GM21515 (cell line): Measurements from ENCODE around the gene HMOX2.

ENCODE experiments used
- ATAC-seq: cut with Tn5 transposase; IDR thresholded peaks from one replicate; pipeline ENCODE4 v1.9.1; 2021; ENCODE audit not compliant: unreplicated experiment

HMOX2 gene

DNA sequence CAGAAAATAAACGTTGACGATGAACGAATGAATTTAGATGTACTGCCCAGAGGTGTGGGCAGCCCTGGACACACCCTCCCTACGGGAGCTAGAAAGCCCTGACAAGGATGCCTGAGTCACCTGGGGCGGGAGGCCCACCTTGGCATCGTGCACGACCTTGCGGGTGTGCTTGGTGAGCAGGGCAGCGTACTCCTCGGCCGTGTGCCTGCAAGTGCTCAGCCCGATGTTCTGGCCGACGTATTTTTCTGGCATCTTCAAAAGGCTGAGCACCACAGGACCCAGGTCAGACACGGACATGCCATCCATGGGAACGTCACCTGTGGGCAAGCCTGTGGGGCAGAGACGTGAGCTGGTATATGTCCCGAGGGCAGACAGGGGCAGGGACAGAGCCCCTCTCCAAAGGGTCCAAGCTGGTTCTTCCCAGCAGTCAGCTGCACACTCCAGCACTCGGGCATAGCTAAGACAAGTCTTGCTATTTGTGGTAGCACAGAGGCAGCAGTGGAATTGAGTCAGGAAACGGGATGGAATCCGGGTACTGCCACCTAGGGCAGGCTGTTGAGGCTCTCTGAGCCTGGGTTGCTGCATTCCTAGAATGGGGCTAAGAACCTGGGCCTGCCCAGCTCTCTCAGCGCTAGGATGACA lies 12.6 kb upstream of the HMOX2 start:
- no peak for ATAC-seq

DNA sequence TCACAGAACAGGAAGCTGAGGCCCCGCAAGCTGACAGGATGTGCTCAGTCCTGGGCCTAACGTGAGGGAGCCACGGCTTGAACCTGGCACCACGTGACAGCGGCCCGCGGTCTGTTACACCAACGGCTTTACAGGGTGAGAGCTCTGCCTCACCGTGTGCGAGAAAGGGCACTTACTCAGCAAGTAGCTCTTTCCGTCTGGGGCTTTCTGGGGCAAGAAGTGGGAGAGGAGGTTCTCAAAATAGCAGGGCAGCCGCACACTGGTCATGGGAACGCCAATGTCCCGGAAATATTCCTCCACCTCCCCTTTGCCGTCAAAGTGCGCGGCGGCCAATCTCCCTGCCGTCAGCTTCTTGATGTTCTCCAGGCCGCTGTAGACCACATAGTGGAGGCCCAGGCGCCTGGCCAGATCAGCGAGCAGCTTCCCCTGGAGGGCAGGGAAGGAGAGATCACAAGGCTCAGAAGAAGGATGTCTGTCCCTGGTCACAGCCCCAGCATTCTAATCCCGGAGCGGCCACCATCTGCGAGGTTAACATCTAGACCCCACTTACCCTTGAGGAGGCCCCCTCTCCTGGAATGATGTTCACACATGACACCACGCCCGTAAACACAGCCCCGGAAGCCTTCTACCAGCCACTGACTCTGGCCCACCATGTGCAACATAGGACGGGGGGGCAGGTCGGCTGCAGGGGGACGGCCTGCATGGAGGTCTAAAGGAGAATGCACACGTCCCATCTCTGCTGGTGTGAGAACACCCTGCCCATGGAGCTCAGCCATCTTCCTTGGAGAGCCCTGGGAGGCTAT lies 10.0 kb upstream of the HMOX2 start:
- ATAC-seq, result no peak

DNA sequence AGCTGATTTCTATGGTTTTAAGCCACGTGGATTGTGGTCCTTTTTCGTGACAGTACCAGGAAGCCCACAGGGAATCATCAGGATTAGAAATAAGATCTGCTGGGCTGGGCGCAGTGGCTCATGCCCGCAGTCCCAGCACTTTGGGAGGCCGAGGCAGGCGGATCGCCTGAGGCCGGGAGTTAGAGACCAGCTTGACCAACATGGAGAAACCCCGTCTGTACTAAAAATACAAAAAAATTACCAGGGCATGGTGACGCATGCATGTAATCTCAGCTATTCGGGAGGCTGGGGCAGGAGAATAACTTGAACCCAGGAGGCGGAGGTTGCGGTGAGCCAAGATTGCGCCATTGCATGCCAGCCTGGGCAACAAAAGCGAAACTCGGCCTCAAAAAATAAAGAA lies 8.3 kb upstream of the HMOX2 start:
- no peak for ATAC-seq

DNA sequence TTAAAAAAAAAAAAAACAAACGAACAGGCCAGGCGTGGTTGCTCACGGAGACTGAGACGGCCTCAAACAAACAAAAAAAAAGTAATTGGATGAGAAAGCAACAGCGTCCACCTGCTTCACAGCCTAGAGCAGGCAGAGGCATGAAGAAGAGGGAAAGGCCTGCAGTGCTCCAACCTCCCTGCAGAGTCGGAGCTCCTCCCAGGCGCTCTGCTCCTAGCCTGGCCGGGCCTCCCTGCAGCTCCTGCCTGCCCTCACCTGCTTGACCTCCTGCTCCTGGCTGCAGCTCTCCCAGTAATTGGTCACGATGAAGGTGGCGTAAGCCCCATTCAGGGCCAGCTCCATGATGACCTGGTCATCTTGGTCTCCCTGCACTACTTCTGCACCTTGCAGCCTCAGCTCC lies 7.2 kb upstream of the HMOX2 start:
- no peak for ATAC-seq

DNA sequence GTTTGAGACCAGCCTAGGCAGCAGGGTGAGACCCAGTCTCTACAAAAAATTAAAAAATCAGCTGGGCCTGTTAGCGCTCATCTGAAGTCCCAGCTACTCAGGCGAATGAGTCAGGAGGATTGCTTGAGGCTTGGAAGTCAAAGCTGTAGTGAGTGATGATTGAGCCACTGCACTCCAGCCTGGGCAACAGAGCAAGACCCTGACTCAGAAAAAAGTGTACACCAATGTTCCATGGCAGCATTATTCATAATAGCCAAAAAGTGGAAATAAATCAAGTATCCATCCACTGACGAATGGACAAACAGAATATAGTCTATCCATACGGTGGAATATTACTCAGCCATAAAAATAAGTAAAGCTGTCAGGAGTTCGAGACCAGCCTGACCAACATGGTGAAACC lies 4.3 kb upstream of the HMOX2 start:
- ATAC-seq, result no peak

DNA sequence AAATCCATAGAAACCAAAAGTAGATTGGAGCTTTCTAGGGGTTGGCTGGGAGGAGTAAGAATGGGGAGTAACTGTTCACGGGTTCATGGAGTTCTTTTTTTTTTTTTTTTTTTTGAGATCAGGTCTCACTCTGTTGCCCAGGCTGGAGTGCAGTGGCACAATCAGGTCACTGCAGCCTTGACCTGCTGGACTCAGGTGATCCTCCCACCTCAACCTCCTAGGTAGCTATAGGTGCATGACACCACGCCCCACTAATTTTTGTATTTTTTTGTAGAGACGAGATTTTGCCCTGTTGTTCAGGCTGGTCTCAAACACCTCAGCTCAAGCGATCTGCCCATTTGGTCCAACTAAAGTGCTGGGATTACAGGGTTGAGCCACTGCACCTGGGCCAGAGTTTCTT lies 3.3 kb upstream of the HMOX2 start:
- no peak for ATAC-seq

DNA sequence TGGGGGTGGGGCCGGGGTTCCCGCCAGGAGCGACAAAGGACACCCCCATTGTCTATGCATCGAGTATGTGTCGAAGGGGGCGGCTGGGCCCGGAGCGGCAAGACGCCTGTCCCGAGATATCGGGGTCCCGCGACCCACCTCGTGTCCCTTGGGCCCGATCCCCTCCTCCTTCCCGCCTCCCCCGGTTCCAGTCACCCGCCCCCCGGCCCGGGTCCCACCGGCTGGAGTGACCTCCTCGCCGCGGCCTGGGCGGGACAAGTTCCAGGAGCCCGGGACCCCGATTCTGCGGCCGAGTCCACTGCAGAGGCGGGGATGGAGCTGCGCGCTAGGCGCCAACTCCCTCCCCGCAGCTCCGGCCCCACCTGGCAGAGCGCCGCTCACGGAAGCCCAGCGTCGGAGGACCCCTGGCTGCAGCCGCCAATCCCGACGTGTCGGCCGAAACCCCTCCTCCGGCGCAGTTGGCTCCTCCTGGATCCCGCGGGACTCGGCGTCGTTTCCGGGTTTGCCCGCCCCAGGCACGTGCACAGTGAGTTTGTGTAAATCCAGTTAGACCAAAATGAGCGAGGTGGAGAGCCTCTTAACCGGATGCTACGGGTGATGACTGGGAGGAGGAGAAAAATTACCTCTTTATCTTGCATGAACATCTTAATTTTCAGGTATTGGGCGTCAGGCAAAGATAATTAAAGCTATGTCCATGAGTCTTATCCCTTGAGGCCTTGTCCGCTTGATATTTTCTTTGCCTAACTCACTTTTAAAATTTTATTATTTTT lies 1.8 kb upstream of the HMOX2 start, which contains the start of gene NMRAL1:
NMRAL1 (minus strand) TSS at position 434 of the 770 bp plus-strand sequence. CDS start 493 bp downstream, outside the sequence.
- peak; percentile 45 for ATAC-seq

DNA sequence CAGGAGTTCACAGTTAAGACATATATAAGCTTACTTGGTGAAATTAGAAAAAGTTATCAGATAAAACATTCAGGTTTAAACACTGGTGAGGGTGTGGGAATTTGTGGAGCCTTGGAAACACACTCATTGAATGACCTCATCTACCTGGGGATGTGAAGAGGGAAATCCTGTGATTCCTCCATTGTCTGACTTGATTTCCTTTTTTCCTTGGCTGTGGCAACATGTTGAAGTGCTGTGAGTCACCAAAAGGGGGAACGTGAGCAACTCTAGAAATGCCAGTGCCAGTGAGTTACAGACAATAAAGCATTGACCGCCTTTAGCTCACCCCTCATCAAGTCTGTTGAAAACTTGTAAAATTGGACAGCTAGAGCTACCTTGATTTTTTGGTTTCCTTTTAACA lies 1.8 kb downstream of the HMOX2 start:
- no peak for ATAC-seq

DNA sequence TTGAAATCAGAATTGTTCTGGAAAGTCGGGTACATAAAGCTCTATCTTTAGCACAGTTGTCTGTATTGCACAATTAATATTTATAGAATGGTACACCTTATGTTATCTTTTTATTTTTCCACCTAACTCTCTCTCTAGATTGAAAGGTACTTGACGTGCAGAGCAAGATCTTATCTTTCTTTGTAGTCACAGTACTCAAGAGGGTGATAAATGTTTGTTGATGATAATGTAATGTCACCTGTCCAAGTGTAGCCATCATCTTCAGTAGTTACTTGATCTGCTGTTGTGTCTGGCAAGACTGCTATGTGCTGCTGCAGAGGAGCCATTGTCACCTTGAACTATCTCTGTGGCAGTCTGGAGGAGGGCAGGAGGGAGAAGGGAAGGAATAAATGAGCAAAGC lies 5.3 kb downstream of the HMOX2 start:
- no peak for ATAC-seq

DNA sequence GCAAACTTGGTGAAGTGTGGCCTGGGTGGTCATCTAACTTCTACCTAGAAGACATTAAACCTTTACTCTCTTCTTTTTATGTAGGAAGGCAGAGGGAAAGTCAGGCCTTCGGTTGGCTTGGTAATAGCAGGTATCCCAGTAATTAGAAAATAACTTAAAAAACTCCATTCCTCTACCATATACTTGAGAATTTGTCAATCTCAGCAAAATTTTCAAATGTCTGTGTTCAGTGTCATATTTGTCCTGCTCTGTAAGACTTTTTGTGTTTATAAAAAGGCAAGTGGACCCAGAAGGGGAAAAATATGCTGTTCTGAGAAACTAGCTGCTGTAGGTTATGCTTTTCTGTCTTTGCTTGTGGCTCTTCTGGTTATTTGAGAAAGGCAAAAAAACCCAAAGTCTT lies 5.8 kb downstream of the HMOX2 start:
- no peak for ATAC-seq

DNA sequence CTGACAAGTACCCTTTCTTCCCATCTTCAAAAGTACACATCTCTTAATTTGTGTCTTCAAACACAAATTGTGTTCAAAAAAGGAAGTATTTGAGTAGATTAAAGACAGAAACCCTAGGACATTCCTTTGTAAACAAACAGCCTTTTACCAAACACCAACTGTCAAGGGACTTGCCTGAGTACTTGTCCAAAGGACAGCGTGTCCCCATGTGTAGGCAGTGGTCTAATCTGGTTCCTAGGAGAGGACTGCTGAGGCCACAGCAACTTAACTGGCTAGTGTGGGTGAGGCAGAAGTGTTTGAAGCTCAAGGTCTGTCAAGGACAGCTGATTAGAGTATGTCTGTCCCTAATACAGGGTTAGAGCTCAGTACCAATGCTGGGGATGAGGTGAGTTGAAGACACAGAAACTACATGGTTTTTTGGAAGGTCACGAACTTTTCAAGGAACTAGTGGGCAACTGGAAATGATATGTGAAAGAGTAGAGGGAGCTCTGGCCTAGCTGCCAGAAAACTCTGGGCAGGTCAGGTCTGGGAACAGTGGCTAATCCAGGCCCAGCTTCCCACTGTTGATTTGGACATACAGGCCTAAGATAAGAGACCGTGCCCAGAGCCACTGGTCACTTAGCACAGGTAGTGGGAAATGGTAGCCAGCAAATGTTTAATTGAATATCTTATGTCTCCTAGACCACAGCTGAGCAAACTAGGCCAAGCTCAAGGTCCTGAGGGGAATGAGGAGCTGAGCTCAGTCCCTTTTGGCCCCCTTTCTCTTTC lies 10.1 kb downstream of the HMOX2 start:
- ATAC-seq, result no peak

DNA sequence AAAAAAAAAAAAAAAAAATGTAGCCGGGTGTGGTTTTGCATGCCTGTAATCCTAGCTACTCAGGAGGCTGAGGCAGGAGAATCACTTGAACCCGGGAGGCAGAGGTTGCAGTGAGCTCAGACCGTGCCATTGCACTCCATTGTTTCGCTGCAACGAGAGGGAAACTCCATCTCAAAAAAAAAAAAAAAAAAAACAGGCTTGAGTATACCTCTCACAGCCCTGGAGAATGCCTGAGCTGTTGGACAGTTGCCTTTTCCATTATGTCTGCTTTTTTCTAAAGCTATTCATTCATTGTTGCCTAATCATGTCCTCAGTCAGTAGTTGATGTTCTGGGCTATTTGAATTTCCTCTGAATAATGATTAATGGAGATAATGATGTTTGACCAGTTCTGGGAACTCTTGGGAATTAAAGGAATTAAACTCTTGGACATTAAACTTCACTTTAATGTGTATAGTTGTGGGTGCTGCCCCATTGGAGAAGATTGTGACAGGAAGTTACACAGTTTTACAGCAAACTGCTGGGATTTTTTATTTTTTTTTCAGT lies 11.8 kb downstream of the HMOX2 start:
- no peak for ATAC-seq

DNA sequence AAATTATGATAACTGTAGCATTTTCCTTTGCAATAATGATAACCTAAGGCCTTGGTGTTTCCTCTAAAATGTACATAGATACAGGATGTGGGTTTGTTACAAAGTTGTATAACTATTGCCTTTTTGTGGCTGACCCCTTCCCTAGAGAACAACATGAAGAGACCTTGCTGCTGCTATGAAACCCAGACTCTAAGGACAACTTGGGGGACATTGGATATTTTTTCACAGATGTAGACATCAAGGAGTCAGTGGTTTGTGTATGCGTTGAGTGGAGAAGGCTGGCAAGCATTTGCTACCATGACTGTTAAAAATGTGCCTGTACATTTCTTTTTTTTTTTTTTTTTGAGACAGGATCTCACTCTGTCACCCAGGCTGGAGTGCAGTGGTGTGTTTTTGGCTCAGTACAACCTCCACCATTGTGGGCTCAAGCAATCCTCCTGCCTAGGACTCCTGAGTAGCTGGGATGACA lies 12.3 kb downstream of the HMOX2 start:
- no peak for ATAC-seq

DNA sequence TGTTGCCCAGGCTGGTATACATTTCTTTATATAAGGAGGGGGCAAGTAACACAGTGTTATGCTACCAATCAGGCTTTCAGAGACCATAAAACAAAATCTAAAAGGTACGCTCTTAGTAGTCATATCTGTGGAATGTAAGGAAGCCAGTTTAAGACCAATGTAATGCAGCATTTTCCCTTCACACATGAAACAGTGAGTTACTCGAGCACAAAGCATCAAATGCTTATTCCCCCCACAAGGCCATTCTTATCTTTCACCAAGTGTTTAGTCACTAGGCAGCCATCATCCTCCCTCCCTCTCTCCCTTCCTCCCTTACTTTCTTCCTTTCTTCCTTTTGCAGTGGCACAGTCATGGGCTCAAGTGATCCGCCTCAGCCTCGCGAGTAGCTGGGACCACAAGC lies 12.8 kb downstream of the HMOX2 start:
- ATAC-seq, result no peak

DNA sequence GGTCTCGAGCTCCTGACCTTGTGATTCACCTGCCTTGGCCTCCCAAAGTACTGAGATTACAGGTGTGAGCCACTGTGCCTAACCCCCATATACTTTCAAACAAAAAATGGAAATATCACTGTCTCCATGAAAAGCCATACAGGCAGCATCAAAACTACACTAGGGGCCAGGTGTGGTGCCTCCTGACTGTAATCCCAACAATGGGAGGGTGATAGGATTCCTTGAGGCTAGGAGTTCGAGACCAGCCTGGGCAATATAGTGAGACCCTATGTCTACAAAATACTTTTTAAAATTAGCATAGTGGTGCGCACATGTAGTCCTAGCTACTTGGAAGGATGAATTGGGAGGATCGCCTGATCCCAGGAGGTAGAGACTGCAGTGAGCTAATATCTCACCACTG lies 15.7 kb downstream of the HMOX2 start:
- no peak for ATAC-seq

DNA sequence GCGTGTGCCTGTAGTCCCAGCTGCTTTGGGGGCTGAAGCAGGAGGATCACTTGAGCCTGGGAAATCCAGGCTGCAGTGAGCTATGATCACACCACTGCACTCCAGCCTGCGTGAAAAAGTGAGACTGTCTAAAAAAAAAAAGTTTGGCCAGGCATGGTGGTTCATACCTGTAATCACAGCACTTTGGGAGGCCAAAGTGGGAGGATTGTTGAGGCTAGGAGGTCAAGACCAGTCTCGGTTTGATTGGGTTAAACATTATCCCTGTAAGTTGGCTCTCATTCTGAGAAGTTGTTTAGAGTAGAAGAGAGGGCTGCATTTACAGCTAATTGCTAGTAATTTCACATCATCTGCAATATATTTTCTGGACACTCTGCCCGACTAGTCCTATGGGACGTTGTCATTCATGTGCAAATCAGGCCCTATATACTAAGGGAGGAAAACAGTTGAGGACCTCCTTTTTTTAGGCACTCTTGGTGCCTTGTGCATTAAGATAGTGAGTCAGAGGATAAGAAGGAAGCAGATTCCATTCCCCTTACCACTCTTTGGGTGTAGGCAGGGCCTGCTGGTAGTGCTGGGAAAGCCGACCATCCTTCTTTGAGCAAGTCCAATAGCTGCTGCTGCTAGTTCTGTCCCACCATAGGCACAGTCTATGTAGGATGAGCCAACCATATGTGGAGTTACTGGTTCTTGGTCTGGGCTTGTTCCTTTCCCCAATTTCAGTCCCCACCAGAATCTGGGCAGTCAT lies 18.7 kb downstream of the HMOX2 start:
- ATAC-seq, result no peak

DNA sequence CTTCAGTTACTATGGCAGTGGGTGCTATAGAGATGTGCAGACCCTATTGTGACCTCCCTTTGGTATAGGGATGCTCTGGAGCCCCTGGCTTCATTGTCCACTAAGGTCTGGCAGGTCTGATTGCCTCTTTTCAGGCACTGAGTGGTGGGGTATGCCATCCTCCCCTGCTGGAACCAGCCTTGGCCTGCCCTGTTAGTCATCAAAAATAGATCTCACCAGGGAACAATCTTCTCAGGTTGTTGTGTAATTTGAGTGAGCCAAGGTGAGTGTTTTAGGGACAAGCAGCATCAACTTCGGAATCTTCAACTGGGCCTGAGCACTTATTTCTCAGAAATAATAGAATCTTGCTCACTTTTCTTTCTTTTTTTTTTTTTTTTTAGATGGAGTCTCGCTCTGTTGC lies 19.6 kb downstream of the HMOX2 start:
- no peak for ATAC-seq

DNA sequence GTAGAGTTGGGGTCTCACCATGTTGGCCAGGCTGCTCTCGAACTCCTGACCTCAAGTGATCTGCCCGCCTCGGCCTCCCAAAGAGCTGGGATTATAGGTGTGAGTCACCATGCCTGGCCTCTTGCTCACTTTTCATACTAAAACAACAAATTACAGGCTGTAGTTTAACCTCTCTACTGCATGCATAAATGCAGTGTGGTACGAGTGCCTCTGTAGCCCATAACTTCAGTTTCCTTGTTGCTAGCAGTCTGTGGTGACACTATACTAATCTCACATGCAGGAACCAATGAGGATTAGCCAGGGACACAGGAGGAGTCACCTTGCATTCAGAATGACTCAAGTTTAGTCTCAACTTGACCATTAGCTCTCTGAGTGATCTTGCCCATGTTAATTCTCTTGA lies 20.1 kb downstream of the HMOX2 start:
- no peak for ATAC-seq

DNA sequence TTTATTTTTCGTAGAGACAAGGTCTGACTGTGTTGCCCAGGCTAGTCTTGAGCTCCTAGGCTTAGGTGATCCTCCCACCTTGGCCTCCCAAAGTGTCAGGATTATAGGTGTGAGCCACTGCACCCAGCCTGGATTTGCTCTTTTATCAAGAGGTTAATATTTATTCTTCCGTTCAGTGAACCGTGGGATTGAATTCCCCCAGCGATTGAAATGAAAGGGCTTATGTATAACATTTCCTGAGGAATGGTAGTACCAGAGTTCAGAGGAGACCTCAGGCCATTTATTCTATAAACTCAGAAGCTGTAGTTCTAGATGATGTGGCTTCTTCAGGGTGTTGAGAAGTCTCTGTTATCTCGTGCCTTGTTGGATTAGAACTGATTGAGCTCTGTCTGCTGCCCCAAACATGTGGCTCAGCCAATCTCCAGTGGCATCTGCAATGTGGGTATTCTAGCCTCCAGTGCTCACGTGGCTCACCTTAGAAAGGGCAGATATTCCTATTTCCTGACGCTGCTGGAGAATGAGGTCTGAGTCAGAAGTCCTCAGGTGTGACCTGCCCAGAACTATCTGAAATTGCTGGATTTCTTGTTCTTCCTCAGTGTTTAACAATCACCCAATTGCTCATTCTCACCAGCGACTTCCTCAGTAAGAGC lies 22.5 kb downstream of the HMOX2 start:
- no peak for ATAC-seq

DNA sequence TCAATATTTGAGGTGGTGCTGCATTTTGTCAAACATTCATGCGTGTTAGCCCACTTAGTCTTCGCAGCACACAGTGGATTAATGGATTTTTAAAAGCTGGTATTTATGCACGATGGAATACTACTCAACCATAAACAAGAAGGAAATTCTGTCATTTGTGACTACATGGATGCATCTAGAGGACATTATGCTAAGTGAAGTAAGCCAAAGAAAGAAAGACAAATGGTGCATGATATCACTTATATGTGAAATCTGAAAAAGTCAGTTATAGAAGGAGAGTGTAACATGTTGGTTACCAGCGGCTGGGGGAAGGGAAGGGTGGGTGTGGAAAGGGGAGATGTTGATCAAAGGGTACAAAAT lies 23.0 kb downstream of the HMOX2 start:
- ATAC-seq, result no peak
